Astrocyte of the spinal cord (primary cell): ENCODE data around the gene SLC6A13.

ENCODE experiments used
- DNase-seq: peaks from one replicate; pipeline ENCODE4 v3.0.0; 2011; ENCODE audit warnings: low read depth, low spot score
- H3K4me3 ChIP-seq: 2 replicates; pipeline ENCODE4 v1.5.1; 2011; ENCODE audit warnings: low read depth, mild to moderate bottlenecking, low read length, moderate library complexity
- CTCF ChIP-seq: IDR thresholded peaks from 2 replicates; pipeline ENCODE4 v1.5.1; 2012; ENCODE audit warnings: low read depth, mild to moderate bottlenecking, low read length, inconsistent platforms
- in situ Hi-C: cut with HindIII; loops from 2 replicates; pipeline ENCODE4 v1.10.0; 2017; ENCODE audit warnings: low sequenced_read_pairs

SLC6A13 gene

GRCh38 chr12:243381-243780 is 19.3 kb downstream of the SLC6A13 start:
- DNase-seq = no peak
- H3K4me3 ChIP-seq = no peak overlapping the region
- no peak for TF ChIP-seq CTCF
- in situ Hi-C loops = no loop called here

GRCh38 chr12:242496-242895 is 20.1 kb downstream of the SLC6A13 start:
- TF ChIP-seq CTCF = no peak
- in situ Hi-C loops = no loop called here

GRCh38 chr12:241266-241665 is 21.4 kb downstream of the SLC6A13 start:
- in situ Hi-C loops = no loop called here
- no peak for DNase-seq
- H3K4me3 ChIP-seq = no peak overlapping the region
- TF ChIP-seq CTCF = no peak

More at GRCh38 chr12:242496-242895, 20.1 kb downstream of the SLC6A13 start:
- DNase-seq = no peak
- no peak overlapping the region for H3K4me3 ChIP-seq

- no peak for TF ChIP-seq CTCF
- H3K4me3 ChIP-seq = no peak overlapping the region
- DNase-seq = no peak
- in situ Hi-C loops = no loop called here
These were observed 22.1 kb downstream of the SLC6A13 start for GRCh38 chr12:240566-240965.

GRCh38 chr12:238736-239398 is 23.8 kb downstream of the SLC6A13 start:
- no peak for DNase-seq
- in situ Hi-C loops = no loop called here
- no peak overlapping the region for H3K4me3 ChIP-seq
- no peak for TF ChIP-seq CTCF

GRCh38 chr12:238116-238515 is 24.5 kb downstream of the SLC6A13 start:
- in situ Hi-C loops = no loop called here
- DNase-seq = no peak
- no peak for TF ChIP-seq CTCF
- no peak overlapping the region for H3K4me3 ChIP-seq
